ENCODE results near the gene TAS1R3.

DNA sequence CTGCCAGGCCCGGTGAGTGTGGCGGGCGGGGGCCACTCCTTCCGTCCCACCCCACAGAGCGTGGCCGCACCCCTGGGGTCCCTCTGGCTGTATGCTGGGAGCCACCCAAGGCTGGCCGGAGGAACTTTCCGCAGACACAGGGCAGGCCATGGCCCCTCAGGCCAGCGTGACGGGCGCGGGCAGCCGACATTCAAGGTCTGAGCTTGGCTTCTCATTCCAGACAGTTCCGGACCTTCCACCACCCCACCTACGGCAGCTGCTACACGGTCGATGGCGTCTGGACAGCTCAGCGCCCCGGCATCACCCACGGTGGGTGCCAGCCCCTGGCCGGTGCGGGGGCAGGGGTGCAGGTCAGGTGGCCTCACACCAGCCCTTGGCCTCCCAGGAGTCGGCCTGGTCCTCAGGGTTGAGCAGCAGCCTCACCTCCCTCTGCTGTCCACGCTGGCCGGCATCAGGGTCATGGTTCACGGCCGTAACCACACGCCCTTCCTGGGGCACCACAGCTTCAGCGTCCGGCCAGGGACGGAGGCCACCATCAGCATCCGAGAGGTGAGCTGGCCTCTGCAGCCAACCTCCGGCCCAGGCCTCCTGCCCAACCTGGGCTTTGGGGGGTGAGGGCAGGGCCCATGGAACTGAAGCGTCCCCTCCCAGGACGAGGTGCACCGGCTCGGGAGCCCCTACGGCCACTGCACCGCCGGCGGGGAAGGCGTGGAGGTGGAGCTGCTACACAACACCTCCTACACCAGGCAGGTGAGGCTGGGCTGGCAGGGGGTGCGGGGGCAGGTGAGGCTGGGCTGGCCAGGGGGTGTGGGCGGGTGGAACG is 43.6 kb upstream of the TAS1R3 start:
- no peak for TF ChIP-seq EZH2 (IDR thresholded peaks at IDR 0.05; ENCODE audit: low read depth, unreplicated experiment)
- no peak for TF ChIP-seq POLR2AphosphoS5 (IDR thresholded peaks at IDR 0.05; ENCODE audit: low read depth)
- TF ChIP-seq, protein P1, sequence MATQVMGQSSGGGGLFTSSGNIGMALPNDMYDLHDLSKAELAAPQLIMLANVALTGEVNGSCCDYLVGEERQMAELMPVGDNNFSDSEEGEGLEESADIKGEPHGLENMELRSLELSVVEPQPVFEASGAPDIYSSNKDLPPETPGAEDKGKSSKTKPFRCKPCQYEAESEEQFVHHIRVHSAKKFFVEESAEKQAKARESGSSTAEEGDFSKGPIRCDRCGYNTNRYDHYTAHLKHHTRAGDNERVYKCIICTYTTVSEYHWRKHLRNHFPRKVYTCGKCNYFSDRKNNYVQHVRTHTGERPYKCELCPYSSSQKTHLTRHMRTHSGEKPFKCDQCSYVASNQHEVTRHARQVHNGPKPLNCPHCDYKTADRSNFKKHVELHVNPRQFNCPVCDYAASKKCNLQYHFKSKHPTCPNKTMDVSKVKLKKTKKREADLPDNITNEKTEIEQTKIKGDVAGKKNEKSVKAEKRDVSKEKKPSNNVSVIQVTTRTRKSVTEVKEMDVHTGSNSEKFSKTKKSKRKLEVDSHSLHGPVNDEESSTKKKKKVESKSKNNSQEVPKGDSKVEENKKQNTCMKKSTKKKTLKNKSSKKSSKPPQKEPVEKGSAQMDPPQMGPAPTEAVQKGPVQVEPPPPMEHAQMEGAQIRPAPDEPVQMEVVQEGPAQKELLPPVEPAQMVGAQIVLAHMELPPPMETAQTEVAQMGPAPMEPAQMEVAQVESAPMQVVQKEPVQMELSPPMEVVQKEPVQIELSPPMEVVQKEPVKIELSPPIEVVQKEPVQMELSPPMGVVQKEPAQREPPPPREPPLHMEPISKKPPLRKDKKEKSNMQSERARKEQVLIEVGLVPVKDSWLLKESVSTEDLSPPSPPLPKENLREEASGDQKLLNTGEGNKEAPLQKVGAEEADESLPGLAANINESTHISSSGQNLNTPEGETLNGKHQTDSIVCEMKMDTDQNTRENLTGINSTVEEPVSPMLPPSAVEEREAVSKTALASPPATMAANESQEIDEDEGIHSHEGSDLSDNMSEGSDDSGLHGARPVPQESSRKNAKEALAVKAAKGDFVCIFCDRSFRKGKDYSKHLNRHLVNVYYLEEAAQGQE (IDR thresholded peaks at IDR 0.05; ENCODE audit: unreplicated experiment) = no peak
- TF ChIP-seq, protein P2, sequence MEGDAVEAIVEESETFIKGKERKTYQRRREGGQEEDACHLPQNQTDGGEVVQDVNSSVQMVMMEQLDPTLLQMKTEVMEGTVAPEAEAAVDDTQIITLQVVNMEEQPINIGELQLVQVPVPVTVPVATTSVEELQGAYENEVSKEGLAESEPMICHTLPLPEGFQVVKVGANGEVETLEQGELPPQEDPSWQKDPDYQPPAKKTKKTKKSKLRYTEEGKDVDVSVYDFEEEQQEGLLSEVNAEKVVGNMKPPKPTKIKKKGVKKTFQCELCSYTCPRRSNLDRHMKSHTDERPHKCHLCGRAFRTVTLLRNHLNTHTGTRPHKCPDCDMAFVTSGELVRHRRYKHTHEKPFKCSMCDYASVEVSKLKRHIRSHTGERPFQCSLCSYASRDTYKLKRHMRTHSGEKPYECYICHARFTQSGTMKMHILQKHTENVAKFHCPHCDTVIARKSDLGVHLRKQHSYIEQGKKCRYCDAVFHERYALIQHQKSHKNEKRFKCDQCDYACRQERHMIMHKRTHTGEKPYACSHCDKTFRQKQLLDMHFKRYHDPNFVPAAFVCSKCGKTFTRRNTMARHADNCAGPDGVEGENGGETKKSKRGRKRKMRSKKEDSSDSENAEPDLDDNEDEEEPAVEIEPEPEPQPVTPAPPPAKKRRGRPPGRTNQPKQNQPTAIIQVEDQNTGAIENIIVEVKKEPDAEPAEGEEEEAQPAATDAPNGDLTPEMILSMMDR (conservative IDR thresholded peaks at IDR 0.05; ENCODE audit: low read depth in 2 of 2) = no peak
- TF ChIP-seq STAT1 (IDR thresholded peaks at IDR 0.05; ENCODE audit: unreplicated experiment) = no peak
